H1 (cell line): ENCODE data around the gene CERT1. TPM values are rescaled to one million over a fixed set of nuclear protein-coding genes. Genes with fewer than 3 reads are reported as not detected.

Experiments used
- CTCF ChIA-PET: fragments of 300-600 bp; sonication (Branson Sonifier 250); formaldehyde crosslinking; loops from one replicate; lab custom pipeline; 2021; ENCODE audit not compliant: partially characterized antibody; lab: Charles Lee
- POLR2A ChIA-PET: fragments of 300-600 bp; sonication (Branson Sonifier 250); formaldehyde crosslinking; loops from one replicate; lab custom pipeline; 2021; ENCODE audit warnings: inconsistent platforms; ENCODE audit not compliant: partially characterized antibody; lab: Charles Lee
- DNase-seq, 2 experiments: peaks; one replicate each; pipeline versions ENCODE4 v3.0.0 to v3.0.0-alpha.2; 2010 to 2022; ENCODE audit warnings: low spot score in 2 of 2, low read depth in 1 of 2, mixed read lengths in 1 of 2
- FAIRE-seq: peaks from 2 replicates; lab custom pipeline; 2011; peaks lifted over from hg19 to GRCh38; lab: Jason Lieb, UNC
- H2AFZ ChIP-seq: 2 replicates; pipeline ENCODE4 v1.8.1; 2012; ENCODE audit warnings: low read length, inconsistent platforms
- H2AK5ac ChIP-seq: 2 replicates; pipeline ENCODE4 v1.6.1; 2013; ENCODE audit warnings: low read depth, low read length
- H2BK120ac ChIP-seq: replicated peaks from 2 replicates; pipeline ENCODE3; 2013; ENCODE audit warnings: low read depth, low read length, inconsistent platforms
- H2BK12ac ChIP-seq: 2 replicates; pipeline ENCODE4 v1.6.1; 2013; ENCODE audit warnings: low read depth, low read length
- H2BK15ac ChIP-seq: 2 replicates; pipeline ENCODE4 v1.6.1; 2013; ENCODE audit warnings: low read length
- H2BK20ac ChIP-seq: 2 replicates; pipeline ENCODE4 v1.6.1; 2013; ENCODE audit warnings: low read length
- H2BK5ac ChIP-seq: 2 replicates; pipeline ENCODE4 v1.6.1; 2013; ENCODE audit warnings: low read depth, low read length
- H3K14ac ChIP-seq: 2 replicates; pipeline ENCODE4 v1.6.1; 2013; ENCODE audit warnings: inconsistent platforms; ENCODE audit not compliant: insufficient read length
- H3K18ac ChIP-seq: 2 replicates; pipeline ENCODE4 v1.6.1; 2013; ENCODE audit warnings: low read length; ENCODE audit errors: extremely low read depth
- H3K23ac ChIP-seq: 2 replicates; pipeline ENCODE4 v1.6.1; 2013; ENCODE audit warnings: inconsistent platforms; ENCODE audit not compliant: insufficient read length
- H3K23me2 ChIP-seq: 2 replicates; pipeline ENCODE4 v1.6.1; 2013; ENCODE audit warnings: low read depth, low read length
- H3K27ac ChIP-seq: 2 replicates; pipeline ENCODE4 v1.6.1; 2011; ENCODE audit warnings: low read depth, low read length, inconsistent platforms
- H3K27me3 ChIP-seq, 4 experiments: replicated peaks in 1 of 4; 1 replicate in 1 of 4; 2 replicates in 3 of 4; pipeline versions ENCODE4 v1.6.1 to v1.8.1; 2011 to 2013; ENCODE audit warnings: low read length in 3 of 4, mild to moderate bottlenecking in 3 of 4, inconsistent platforms in 2 of 4, mixed read lengths in 2 of 4, moderate library complexity in 1 of 4; ENCODE audit not compliant: control insufficient read depth in 3 of 4, insufficient read depth in 3 of 4; ENCODE audit errors: extremely low read depth in 1 of 4
- H3K36me3 ChIP-seq, 4 experiments: 2 replicates each; pipeline versions ENCODE4 v1.6.1 to v1.8.1; 2011 to 2013; ENCODE audit warnings: mild to moderate bottlenecking in 4 of 4, low read length in 3 of 4, moderate library complexity in 2 of 4, control low read depth in 1 of 4, inconsistent platforms in 1 of 4; ENCODE audit not compliant: insufficient read depth in 4 of 4, control insufficient read depth in 2 of 4
- H3K4ac ChIP-seq: replicated peaks from 2 replicates; pipeline ENCODE3; 2013; ENCODE audit warnings: low read length, low read depth, mixed read lengths, inconsistent platforms; ENCODE audit not compliant: insufficient read length
- H3K4me1 ChIP-seq, 4 experiments: replicated peaks in 1 of 4; 1 replicate in 1 of 4; 2 replicates in 3 of 4; pipeline versions ENCODE4 v1.6.1 to v1.8.1; 2011 to 2013; ENCODE audit warnings: low read length in 3 of 4, inconsistent platforms in 2 of 4, mixed read lengths in 1 of 4; ENCODE audit not compliant: insufficient read depth in 4 of 4, control insufficient read depth in 3 of 4
- H3K4me2 ChIP-seq, 2 experiments: 2 replicates each; pipeline versions ENCODE4 v1.6.1 to v1.8.1; 2011 to 2013; ENCODE audit warnings: low read depth in 2 of 2, low read length in 2 of 2, control low read depth in 1 of 2, inconsistent platforms in 1 of 2, mild to moderate bottlenecking in 1 of 2; ENCODE audit not compliant: insufficient read depth in 1 of 2
- H3K4me3 ChIP-seq, 4 experiments: fragments of 200-600, 300-600 bp in 1 of 4; sonication (generic), shearing (Covaris generic), sonication (Bioruptor Twin) in 1 of 4; 2 replicates each; pipeline versions ENCODE4 v1.5.1 to v1.8.1; 2011 to 2016; ENCODE audit warnings: low read length in 4 of 4, low read depth in 3 of 4, control low read depth in 2 of 4, inconsistent platforms in 2 of 4, mild to moderate bottlenecking in 2 of 4, mixed read lengths in 1 of 4, moderate library complexity in 1 of 4; ENCODE audit not compliant: insufficient read depth in 2 of 4; ENCODE audit errors: extremely low read depth in 1 of 4
- H3K56ac ChIP-seq: replicated peaks from 2 replicates; pipeline ENCODE3; 2013; ENCODE audit warnings: low read depth, mild to moderate bottlenecking, mixed read lengths, low read length, inconsistent platforms; ENCODE audit not compliant: insufficient read length
- H3K79me1 ChIP-seq: 2 replicates; pipeline ENCODE4 v1.6.1; 2013; ENCODE audit warnings: low read depth, low read length, control low read depth
- H3K79me2 ChIP-seq, 2 experiments: 2 replicates each; pipeline versions ENCODE4 v1.6.1 to v1.8.1; 2012 to 2013; ENCODE audit warnings: low read length in 2 of 2, mild to moderate bottlenecking in 2 of 2, inconsistent platforms in 1 of 2; ENCODE audit not compliant: insufficient read depth in 2 of 2, control insufficient read depth in 1 of 2
- H3K9ac ChIP-seq, 4 experiments: replicated peaks in 1 of 4; 1 replicate in 1 of 4; 2 replicates in 3 of 4; pipeline versions ENCODE4 v1.6.1 to v1.8.1; 2011 to 2013; ENCODE audit warnings: low read depth in 3 of 4, low read length in 3 of 4, control low read depth in 2 of 4, mild to moderate bottlenecking in 2 of 4, moderate library complexity in 2 of 4, inconsistent platforms in 1 of 4; ENCODE audit errors: extremely low read depth in 1 of 4
- H3K9me3 ChIP-seq, 2 experiments: 2 replicates each; pipeline versions ENCODE4 v1.6.1 to v1.8.1; 2012 to 2013; ENCODE audit warnings: mild to moderate bottlenecking in 2 of 2, moderate library complexity in 2 of 2, control low read depth in 1 of 2, inconsistent platforms in 1 of 2, low read depth in 1 of 2, low read length in 1 of 2, mixed read lengths in 1 of 2; ENCODE audit not compliant: insufficient read depth in 2 of 2
- H4K20me1 ChIP-seq, 2 experiments: replicated peaks in 1 of 2; 2 replicates each; pipeline versions ENCODE3 to v1.8.1; 2011 to 2013; ENCODE audit warnings: inconsistent platforms in 2 of 2, low read length in 2 of 2, mild to moderate bottlenecking in 1 of 2; ENCODE audit not compliant: insufficient read depth in 2 of 2, control insufficient read depth in 1 of 2
- H4K5ac ChIP-seq: 2 replicates; pipeline ENCODE4 v1.6.1; 2013; ENCODE audit warnings: low read length, low read depth, mixed read lengths, inconsistent platforms; ENCODE audit not compliant: insufficient read length
- H4K8ac ChIP-seq: 2 replicates; pipeline ENCODE4 v1.8.0; 2013; ENCODE audit warnings: mild to moderate bottlenecking, moderate library complexity, low read length, inconsistent platforms; ENCODE audit not compliant: insufficient read depth; ENCODE audit errors: extremely low read depth
- H4K91ac ChIP-seq: replicated peaks from 2 replicates; pipeline ENCODE3; 2013; ENCODE audit warnings: low read length, mixed read lengths, inconsistent platforms; ENCODE audit not compliant: insufficient read length
- BACH1 ChIP-seq: IDR thresholded peaks from 2 replicates; pipeline ENCODE4 v1.6.1; 2012; ENCODE audit warnings: low read length, improper control_type of control experiment
- BRCA1 ChIP-seq: IDR thresholded peaks from 2 replicates; pipeline ENCODE4 v1.6.1; 2012; ENCODE audit warnings: low read depth, low read length, improper control_type of control experiment
- CBX5 ChIP-seq: fragments of 300-800, 300-1000 bp; sonication (generic); IDR thresholded peaks from 2 replicates; pipeline ENCODE4 v1.7.1; 2016; ENCODE audit warnings: antibody characterized with exemption, low read length, low read depth
- HDAC2 ChIP-seq, 2 experiments: fragments of 300-600 bp in 1 of 2; sonication (generic) in 1 of 2; IDR thresholded peaks; 2 replicates each; pipeline ENCODE4 v1.6.1; 2011 to 2012; ENCODE audit warnings: low read depth in 2 of 2, low read length in 2 of 2, mild to moderate bottlenecking in 2 of 2, moderate library complexity in 2 of 2, borderline replicate concordance in 1 of 2, inconsistent platforms in 1 of 2
- JUND ChIP-seq: IDR thresholded peaks from 2 replicates; pipeline ENCODE4 v1.6.1; 2011; ENCODE audit warnings: mild to moderate bottlenecking, improper control_type of control experiment, low read length
- KDM1A ChIP-seq: fragments of 200-600, 300-600 bp; sonication (generic); IDR thresholded peaks from 2 replicates; pipeline ENCODE4 v1.7.1; 2016; ENCODE audit warnings: mild to moderate bottlenecking, low read length, borderline replicate concordance
- MAFK ChIP-seq: IDR thresholded peaks from 2 replicates; pipeline ENCODE4 v1.6.1; 2012; ENCODE audit warnings: low read depth, mild to moderate bottlenecking, improper control_type of control experiment, low read length
- RBBP5 ChIP-seq: IDR thresholded peaks from 2 replicates; pipeline ENCODE4 v1.7.1; 2012; ENCODE audit warnings: low read depth, mild to moderate bottlenecking, inconsistent platforms, low read length, moderate library complexity, borderline replicate concordance
- RFX5 ChIP-seq: IDR thresholded peaks from 2 replicates; pipeline ENCODE4 v1.6.1; 2011; ENCODE audit warnings: low read depth, low read length, improper control_type of control experiment, borderline replicate concordance
- SIRT6 ChIP-seq: IDR thresholded peaks from one replicate; pipeline ENCODE4 v1.7.1; 2012; ENCODE audit warnings: low read length, inconsistent platforms
- SP1 ChIP-seq: IDR thresholded peaks from 2 replicates; pipeline ENCODE4 v1.6.1; 2011; ENCODE audit warnings: low read depth, low read length
- SP2 ChIP-seq: IDR thresholded peaks from 2 replicates; pipeline ENCODE4 v1.6.1; 2012; ENCODE audit warnings: mild to moderate bottlenecking, low read length, inconsistent platforms
- TAF1 ChIP-seq: IDR thresholded peaks from 2 replicates; pipeline ENCODE4 v1.6.1; 2011; ENCODE audit warnings: mild to moderate bottlenecking, low read depth, low read length
- TAF7 ChIP-seq: optimal IDR thresholded peaks from 2 replicates; pipeline ENCODE3; 2011; ENCODE audit warnings: low read depth, mild to moderate bottlenecking, inconsistent platforms, low read length, moderate library complexity, borderline replicate concordance
- TCF12 ChIP-seq: IDR thresholded peaks from 2 replicates; pipeline ENCODE4 v1.6.1; 2011; ENCODE audit warnings: low read depth, mild to moderate bottlenecking, low read length
- YY1 ChIP-seq: IDR thresholded peaks from 2 replicates; pipeline ENCODE4 v1.6.1; 2011; ENCODE audit warnings: low read depth, mild to moderate bottlenecking, low read length
- WGBS, 2 experiments: shearing (Covaris generic) in 1 of 2; methylation state at CpG; one replicate each; pipeline versions ENCODE4 v1.1.6 to v1.1.7; 2013 to 2015; ENCODE audit warnings: low lambda C conversion rate in 2 of 2, mixed read lengths in 2 of 2, inconsistent platforms in 1 of 2, low coverage in 1 of 2, missing lambda C conversion rate in 1 of 2; ENCODE audit not compliant: insufficient replicate concordance in 2 of 2, insufficient coverage in 1 of 2, insufficient read length in 1 of 2; ENCODE audit errors: extremely low coverage in 1 of 2, missing lambda C conversion rate in 1 of 2; 5-methylcytosine and 5-hydroxymethylcytosine counted together
- polyA plus RNA-seq, 7 experiments: library from polyadenylated mRNA; depleted of rRNA in 3 of 7; stranded (reverse) in 5 of 7; unstranded in 2 of 7; fragments of >200 nt in 5 of 7; fragments of 200-250 nt in 2 of 7; gene quantifications; 1 replicate in 5 of 7; 2 replicates in 1 of 7; 4 replicates in 1 of 7; pipeline versions ENCODE4 v1.2.1 to v1.2.3, GENCODE V29; 2011 to 2013; ENCODE audit warnings: missing spikeins in 2 of 7, mixed read lengths in 2 of 7
- total RNA-seq: library from RNA; stranded (reverse); fragmentation: NEBNext Ultra II Directional; extraction: Animal tissue kit (Norgen Biotek cat#: 25700); gene quantifications from 2 replicates; pipeline ENCODE4 v1.2.1, GENCODE V29; 2021

CERT1 gene
- total and polyA plus RNA-seq, 2 of the 8 experiments (the other 6 are each of a cell fraction or from before 2014, with no cell fraction given), result 7.8 to 55.3 TPM

DNA sequence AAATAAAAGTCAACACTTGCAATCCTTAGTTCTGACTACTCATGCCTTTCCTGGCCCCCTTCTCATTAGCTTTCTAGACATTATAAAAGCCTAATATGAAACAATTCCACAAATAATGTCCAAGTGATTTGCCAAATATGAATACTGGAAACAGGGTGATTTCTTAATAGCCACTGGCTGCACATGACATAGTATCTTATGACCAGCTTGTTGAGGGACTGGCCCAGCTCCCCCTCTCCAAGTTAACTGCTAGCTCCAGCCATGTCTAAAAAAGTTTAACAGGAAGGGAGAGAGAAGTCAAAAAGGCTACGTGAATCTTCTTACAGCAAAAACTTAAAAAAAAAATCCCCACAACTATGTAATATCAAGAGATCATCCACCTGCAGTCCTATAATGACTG lies 1.5 kb downstream of the CERT1 start:
- H3K36me3 ChIP-seq, result no peaks in the 10 kb centered on the region; a peak in 1 of 8 replicates
- 29% methylated on average over 1 of the region's 1 CpG; no CpG with 5 or more reads in 1 of the 2 experiments for whole genome bisulfite sequencing, 2 experiments
- peaks cover 0 to 3% (median 0%) of the 10 kb centered on the region in 4 experiments; a peak in 2 of 7 replicates for H3K4me1 ChIP-seq
- H2AFZ ChIP-seq, result no peak overlapping the region
- H3K27ac ChIP-seq, result no peak overlapping the region
- no peak overlapping the region for H2AK5ac ChIP-seq
- H3K9me3 ChIP-seq, result no peaks in the 10 kb centered on the region
- H3K56ac ChIP-seq, result no peak overlapping the region
- no peaks in the 10 kb centered on the region for H4K20me1 ChIP-seq
- peaks cover 2% of the 10 kb centered on the region; the same call in 1 of the 2 replicates for H3K79me1 ChIP-seq
- peak overlapping the region; percentile 73 to 85 for H3K4me2 ChIP-seq
- H3K9ac ChIP-seq, result no peak overlapping the region
- no peak overlapping the region for H2BK120ac ChIP-seq
- no peak overlapping the region for H2BK20ac ChIP-seq
- peak overlapping the region; percentile 81 to 96 (median 84) for H3K4me3 ChIP-seq
- no peak overlapping the region for H3K23ac ChIP-seq
- FAIRE-seq (no peak), DNase-seq (no peak)
- H3K79me2 ChIP-seq, result peaks cover 0 to 56% of the 10 kb centered on the region in 2 experiments; a peak in 3 of 4 replicates
- no peak overlapping the region for H2BK5ac ChIP-seq
- no peak overlapping the region for H4K91ac ChIP-seq
- no peak overlapping the region for H3K4ac ChIP-seq
- ChIA-PET POLR2A (interaction anchor here (1.1 to 1.3 kb wide), 2 partner anchors 16 to 19 kb away, joined by 4 to 8 read pairs; no protein-coding TSS in a partner anchor), CTCF (no interaction called here)
- H3K18ac ChIP-seq, result no peak overlapping the region
- H2BK15ac ChIP-seq, result no peak overlapping the region
- H3K14ac ChIP-seq, result no peak overlapping the region
- H2BK12ac ChIP-seq, result no peak overlapping the region
- H3K23me2 ChIP-seq, result peaks cover 2% of the 10 kb centered on the region; the same call in 1 of the 2 replicates
- no peak overlapping the region for H4K8ac ChIP-seq
- H3K27me3 ChIP-seq, result no peaks in the 10 kb centered on the region
- H4K5ac ChIP-seq, result no peak overlapping the region
- TF ChIP-seq CBX5, result no peak
- TF ChIP-seq SP1, result no peak
- no peak for TF ChIP-seq KDM1A
- TF ChIP-seq TAF7, result no peak
- TF ChIP-seq SIRT6, result no peak
- TF ChIP-seq BACH1, result no peak
- TF ChIP-seq TAF1, result no peak
- TF ChIP-seq SP2, result no peak
- no peak for TF ChIP-seq MAFK
- no peak for TF ChIP-seq YY1
- TF ChIP-seq RBBP5, result no peak
- no peak for TF ChIP-seq RFX5
- no peak for TF ChIP-seq BRCA1
- TF ChIP-seq TCF12, result no peak
- no peak for TF ChIP-seq HDAC2 (IDR thresholded peaks at IDR 0.05; ENCODE audit: borderline replicate concordance in 1 of 2, low read depth in 2 of 2, low read length in 2 of 2)
- TF ChIP-seq JUND, result no peak
